Keratinocyte (primary cell): ENCODE results near the gene MGAT4A. TPM values are rescaled to one million over a fixed set of nuclear protein-coding genes. Genes with fewer than 3 reads are reported as not detected.

Experiments used
- DNase-seq: peaks from one replicate; pipeline ENCODE4 v3.0.0-alpha.2; 2011; ENCODE audit warnings: low read depth, missing footprints, low spot score
- FAIRE-seq: peaks from 2 replicates; lab custom pipeline; 2011; peaks lifted over from hg19 to GRCh38; lab: Jason Lieb, UNC
- H2AFZ ChIP-seq: 2 replicates; pipeline ENCODE4 v1.6.0; 2012; ENCODE audit warnings: low read length, control low read depth, inconsistent platforms; ENCODE audit not compliant: control insufficient read depth
- H3K27ac ChIP-seq: 2 replicates; pipeline ENCODE4 v1.5.1; 2011; ENCODE audit warnings: low read length; ENCODE audit not compliant: control insufficient read depth, insufficient read depth
- H3K27me3 ChIP-seq: 3 replicates; pipeline ENCODE4 v1.6.0; 2011; ENCODE audit warnings: low read length; ENCODE audit not compliant: control insufficient read depth, insufficient read depth; ENCODE audit errors: extremely low read depth
- H3K36me3 ChIP-seq, 2 experiments: 2 replicates in 1 of 2; 3 replicates in 1 of 2; pipeline ENCODE4 v1.5.1; 2011; ENCODE audit warnings: low read length in 2 of 2, mild to moderate bottlenecking in 1 of 2; ENCODE audit not compliant: control insufficient read depth in 2 of 2, insufficient read depth in 2 of 2; ENCODE audit errors: extremely low read depth in 1 of 2
- H3K4me1 ChIP-seq: 3 replicates; pipeline ENCODE4 v1.5.1; 2011; ENCODE audit warnings: low read length; ENCODE audit not compliant: control insufficient read depth, insufficient read depth; ENCODE audit errors: extremely low read depth
- H3K4me2 ChIP-seq: 3 replicates; pipeline ENCODE4 v1.6.0; 2011; ENCODE audit warnings: low read depth, low read length; ENCODE audit not compliant: control insufficient read depth, insufficient read depth; ENCODE audit errors: extremely low read depth
- H3K4me3 ChIP-seq, 3 experiments: fragments of 200-600 bp in 1 of 3; sonication (generic) in 1 of 3; 2 replicates in 2 of 3; 3 replicates in 1 of 3; pipeline ENCODE4 v1.5.1; 2011 to 2016; ENCODE audit warnings: low read length in 3 of 3, mild to moderate bottlenecking in 3 of 3, control low read depth in 2 of 3, inconsistent platforms in 1 of 3, low read depth in 1 of 3, mixed read lengths in 1 of 3, mixed run types in 1 of 3, moderate library complexity in 1 of 3; ENCODE audit not compliant: control insufficient read depth in 2 of 3, insufficient read depth in 2 of 3; ENCODE audit errors: extremely low read depth in 1 of 3
- H3K79me2 ChIP-seq: 2 replicates; pipeline ENCODE4 v1.6.0; 2012; ENCODE audit warnings: low read length; ENCODE audit not compliant: control insufficient read depth, insufficient read depth
- H3K9ac ChIP-seq: 3 replicates; pipeline ENCODE4 v1.6.0; 2011; ENCODE audit warnings: low read length; ENCODE audit not compliant: control insufficient read depth, insufficient read depth; ENCODE audit errors: extremely low read depth
- H3K9me1 ChIP-seq: 3 replicates; pipeline ENCODE4 v1.6.0; 2011; ENCODE audit warnings: low read length; ENCODE audit not compliant: control insufficient read depth, insufficient read depth; ENCODE audit errors: extremely low read depth
- H3K9me3 ChIP-seq: 2 replicates; pipeline ENCODE4 v1.5.1; 2012; ENCODE audit warnings: low read depth, low read length; ENCODE audit not compliant: control insufficient read depth
- H4K20me1 ChIP-seq: 3 replicates; pipeline ENCODE4 v1.6.0; 2011; ENCODE audit warnings: low read length; ENCODE audit not compliant: control insufficient read depth, insufficient read depth; ENCODE audit errors: extremely low read depth
- CTCF ChIP-seq, 3 experiments: IDR thresholded peaks in 1 of 3; conservative IDR thresholded peaks in 1 of 3; optimal IDR thresholded peaks in 1 of 3; 2 replicates in 2 of 3; 3 replicates in 1 of 3; pipeline versions ENCODE3 to v1.5.1; 2011; ENCODE audit warnings: low read length in 3 of 3, mild to moderate bottlenecking in 3 of 3, moderate library complexity in 2 of 3, control low read depth in 1 of 3, inconsistent platforms in 1 of 3; ENCODE audit not compliant: insufficient read depth in 2 of 3; ENCODE audit errors: extremely low read depth in 1 of 3
- EZH2 ChIP-seq: IDR thresholded peaks from one replicate; pipeline ENCODE4 v1.6.1; 2012; ENCODE audit warnings: inconsistent platforms, mild to moderate bottlenecking, low read length, moderate library complexity
- dilution Hi-C: fragments of 300-500 bp; cut with MboI; formaldehyde crosslinking; loops from one replicate; pipeline ENCODE4 v1.7.0; 2020; ENCODE audit warnings: low sequenced_read_pairs; ENCODE audit not compliant: extremely low pct_ligation_motif_present
- polyA plus RNA-seq, 5 experiments: library from polyadenylated mRNA; depleted of rRNA in 3 of 5; stranded (reverse) in 3 of 5; stranded (forward) in 1 of 5; unstranded in 1 of 5; fragments of >200 nt; gene quantifications; 1 replicate in 1 of 5; 2 replicates in 3 of 5; 3 replicates in 1 of 5; pipeline versions ENCODE4 v1.2.1 to v1.2.3, GENCODE V29; 2011 to 2012; ENCODE audit warnings: missing spikeins in 2 of 5, low read depth in 1 of 5, low replicate concordance in 1 of 5

The MGAT4A gene
- polyA plus RNA-seq, 1 donor (not counting 4 experiments of a cell fraction or from before 2014, with no cell fraction given) = 0.81 TPM

DNA sequence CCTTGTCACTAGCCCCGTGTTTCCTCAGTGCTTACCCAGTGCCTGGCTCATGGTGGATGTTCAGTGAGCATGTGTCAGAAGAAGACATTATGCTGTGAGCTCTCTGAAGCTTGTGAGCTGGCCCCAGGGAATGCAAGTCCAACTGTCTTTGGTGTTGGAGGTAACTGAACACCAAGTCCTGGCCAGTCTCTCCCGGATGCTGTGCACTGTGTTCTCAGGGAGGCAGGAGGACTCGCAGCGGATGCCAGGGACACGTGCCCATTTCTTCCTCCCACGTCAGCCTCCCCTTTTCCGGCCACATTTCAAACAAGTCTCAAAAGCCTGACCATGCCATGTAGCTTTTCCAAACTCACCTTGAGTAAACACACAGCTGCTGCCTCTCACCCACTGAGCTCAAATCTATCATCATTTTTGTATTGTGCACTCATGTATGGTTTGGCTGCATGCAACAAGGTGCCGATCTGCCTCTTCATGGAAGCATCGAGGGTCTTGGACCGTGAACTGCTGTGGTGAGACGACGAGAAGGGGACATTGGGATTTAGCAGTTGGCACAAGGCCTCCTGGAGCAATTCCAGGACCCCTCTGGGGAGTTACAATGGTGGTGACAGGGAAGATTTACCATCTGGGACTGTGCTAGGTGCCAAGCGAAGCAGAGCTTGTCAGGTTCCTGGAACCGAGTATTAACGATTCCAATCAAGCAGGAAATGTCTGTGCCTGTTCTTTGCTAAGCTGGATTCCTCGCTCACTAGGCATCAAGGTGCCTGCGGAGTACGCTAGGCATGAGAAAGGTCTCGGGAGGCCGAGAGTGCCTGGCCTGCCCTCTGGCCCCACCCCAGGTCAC is 44.4 kb upstream of the MGAT4A start:
- Histone ChIP-seq H4K20me1 (no peaks in the 10 kb centered on the region), H3K4me1 (peaks cover 8% of the 10 kb centered on the region), H3K36me3 (no peaks in the 10 kb centered on the region), H3K9me3 (no peaks in the 10 kb centered on the region), H3K27me3 (no peaks in the 10 kb centered on the region), H3K9ac (no peak overlapping the region), H3K4me3 (no peak overlapping the region), H2AFZ (peak overlapping the region; percentile 76), H3K27ac (no peak overlapping the region), H3K9me1 (no peaks in the 10 kb centered on the region), H3K4me2 (peak overlapping the region; percentile 31), H3K79me2 (no peaks in the 10 kb centered on the region)
- dilution Hi-C loops = no loop called here
- TF ChIP-seq EZH2 (no peak), CTCF (optimal IDR thresholded peaks at IDR 0.05 in 1 of 3, IDR thresholded peaks at IDR 0.05 in 1 of 3, conservative IDR thresholded peaks at IDR 0.05 in 1 of 3; ENCODE audit: extremely low read depth in 1 of 3, insufficient read depth in 2 of 3, low read length in 3 of 3) (no peak)
- DNase-seq (no peak), FAIRE-seq (no peak)

GRCh38 chr2:98773907-98774306 is 43.0 kb upstream of the MGAT4A start:
- Histone ChIP-seq H2AFZ (no peak overlapping the region), H3K27ac (no peak overlapping the region), H4K20me1 (no peaks in the 10 kb centered on the region), H3K4me3 (no peak overlapping the region), H3K9me1 (no peaks in the 10 kb centered on the region), H3K4me1 (peaks cover 8% of the 10 kb centered on the region), H3K27me3 (no peaks in the 10 kb centered on the region), H3K79me2 (no peaks in the 10 kb centered on the region), H3K36me3 (no peaks in the 10 kb centered on the region), H3K9ac (no peak overlapping the region), H3K4me2 (no peak overlapping the region), H3K9me3 (no peaks in the 10 kb centered on the region)
- no peak for TF ChIP-seq EZH2
- no peak for TF ChIP-seq CTCF (optimal IDR thresholded peaks at IDR 0.05 in 1 of 3, IDR thresholded peaks at IDR 0.05 in 1 of 3, conservative IDR thresholded peaks at IDR 0.05 in 1 of 3; ENCODE audit: extremely low read depth in 1 of 3, insufficient read depth in 2 of 3, low read length in 3 of 3)
- DNase-seq (no peak), FAIRE-seq (no peak)
- dilution Hi-C loops = no loop called here
